HG02943 (cell line): ENCODE measurements around the gene EVA1C.
"Not testable (repeated sequence)": the region's sequence is repeated elsewhere in the genome, so short reads cannot be mapped to it uniquely, and the experiment has no call there.

Experiments
- ATAC-seq: cut with Tn5 transposase; IDR thresholded peaks from one replicate; pipeline ENCODE4 v1.9.1; 2021; ENCODE audit warnings: mild to moderate bottlenecking, low read depth, moderate library complexity; ENCODE audit not compliant: unreplicated experiment

EVA1C gene

GRCh38 chr21:32484706-32485380, 72.3 kb downstream of the EVA1C start:
- ATAC-seq = no peak

DNA sequence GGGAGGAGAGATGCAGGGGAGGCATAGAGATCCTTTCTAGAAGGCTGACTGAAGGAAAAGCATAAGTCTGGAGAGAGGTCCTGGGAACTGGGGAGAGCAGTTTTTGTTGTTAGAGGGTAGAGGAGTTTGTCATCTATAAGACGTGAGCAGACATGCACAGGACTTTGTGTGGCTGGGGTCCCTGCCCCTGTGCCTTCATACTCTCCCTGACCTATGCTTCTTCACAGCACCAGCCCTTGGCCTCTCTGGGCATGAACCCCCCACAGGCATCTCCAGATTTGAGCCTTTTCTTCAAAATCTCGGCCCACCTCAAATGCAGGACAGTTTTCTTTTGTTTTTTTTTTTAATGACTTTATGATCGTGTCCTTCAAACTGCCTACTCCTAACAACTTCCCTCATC, 79.9 kb downstream of the EVA1C start:
- ATAC-seq = no peak

- ATAC-seq = no peak
Measured at GRCh38 chr21:32494934-32495709, 82.6 kb downstream of the EVA1C start.

DNA sequence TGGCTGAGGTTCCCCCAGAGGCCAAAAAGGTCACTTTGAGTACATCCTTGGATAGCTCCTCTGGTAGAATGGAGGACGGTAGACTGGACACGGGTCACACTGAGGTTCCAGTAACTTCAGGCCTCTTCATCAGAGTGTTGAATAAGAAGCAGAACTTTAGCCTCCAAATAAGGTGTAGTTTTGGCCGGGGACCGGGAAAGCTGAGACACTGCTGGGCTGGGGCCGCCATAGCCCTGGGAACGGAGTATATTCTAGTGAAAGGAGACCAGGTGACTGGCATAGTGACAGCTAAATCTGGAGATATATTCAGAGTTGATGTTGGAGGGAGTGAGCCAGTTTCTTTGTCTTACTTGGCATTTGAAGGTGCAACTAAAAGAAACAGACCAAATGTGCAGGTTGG, 84.1 kb downstream of the EVA1C start:
- no peak for ATAC-seq

DNA sequence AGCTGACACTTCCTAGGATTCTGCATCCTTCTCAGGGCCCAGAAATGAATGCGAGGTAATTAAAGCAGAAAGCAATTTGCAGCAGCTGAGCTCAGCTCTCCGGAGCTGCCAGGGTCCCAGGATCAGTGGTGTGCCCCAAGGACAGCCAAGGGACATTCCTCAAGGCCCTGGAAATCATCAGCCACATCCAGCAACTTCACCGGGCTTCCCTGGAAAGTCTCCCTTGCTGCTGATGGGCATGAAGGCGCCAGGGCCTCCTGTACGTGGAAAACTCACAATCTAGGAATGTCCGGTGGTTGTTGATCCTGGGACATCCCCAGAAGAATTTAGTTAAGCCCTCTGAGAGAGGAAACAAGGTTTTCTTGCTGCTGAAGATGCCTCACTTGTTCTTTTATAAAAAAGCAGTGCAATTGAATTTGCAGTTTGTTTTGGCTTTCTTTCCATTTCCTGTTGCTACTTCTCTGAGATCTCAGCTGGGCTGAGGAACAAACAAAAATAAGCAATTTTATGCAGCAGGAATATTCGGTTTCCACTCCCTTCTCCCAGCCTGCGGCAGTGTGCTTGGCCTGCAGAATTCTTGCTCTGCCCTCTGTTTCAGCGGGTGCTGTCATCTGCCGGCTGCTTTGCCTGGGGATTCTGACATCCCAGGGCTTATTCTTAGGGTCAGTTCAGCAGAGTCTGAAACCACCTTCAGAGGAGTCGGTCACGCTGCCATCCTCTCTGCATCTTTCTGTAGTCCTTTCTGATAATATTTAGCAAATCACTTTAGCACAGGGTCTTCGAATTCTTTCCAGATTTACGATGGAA, 86.9 kb downstream of the EVA1C start:
- no peak for ATAC-seq

GRCh38 chr21:32503641-32504040, 91.1 kb downstream of the EVA1C start:
- not testable (repeated sequence) for ATAC-seq

DNA sequence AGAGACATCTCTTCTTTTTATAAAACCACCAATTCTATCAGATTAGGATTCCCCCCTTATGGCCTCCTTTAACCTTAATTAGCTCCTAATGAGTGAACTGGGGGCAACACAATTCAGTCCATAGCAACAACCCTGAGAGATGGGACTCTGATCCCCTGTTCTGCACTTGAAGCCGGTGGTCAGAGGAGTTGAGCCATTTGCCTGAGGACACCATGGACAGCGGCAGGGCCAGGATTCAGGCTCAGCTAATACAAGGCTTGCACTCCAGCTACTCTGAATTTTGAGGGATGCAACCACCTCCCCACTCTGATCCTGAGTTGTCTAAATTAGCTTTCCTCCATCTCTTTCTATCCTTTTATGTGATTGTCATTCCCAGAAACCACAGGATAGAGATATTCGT, 93.3 kb downstream of the EVA1C start:
- not testable (repeated sequence) for ATAC-seq

DNA sequence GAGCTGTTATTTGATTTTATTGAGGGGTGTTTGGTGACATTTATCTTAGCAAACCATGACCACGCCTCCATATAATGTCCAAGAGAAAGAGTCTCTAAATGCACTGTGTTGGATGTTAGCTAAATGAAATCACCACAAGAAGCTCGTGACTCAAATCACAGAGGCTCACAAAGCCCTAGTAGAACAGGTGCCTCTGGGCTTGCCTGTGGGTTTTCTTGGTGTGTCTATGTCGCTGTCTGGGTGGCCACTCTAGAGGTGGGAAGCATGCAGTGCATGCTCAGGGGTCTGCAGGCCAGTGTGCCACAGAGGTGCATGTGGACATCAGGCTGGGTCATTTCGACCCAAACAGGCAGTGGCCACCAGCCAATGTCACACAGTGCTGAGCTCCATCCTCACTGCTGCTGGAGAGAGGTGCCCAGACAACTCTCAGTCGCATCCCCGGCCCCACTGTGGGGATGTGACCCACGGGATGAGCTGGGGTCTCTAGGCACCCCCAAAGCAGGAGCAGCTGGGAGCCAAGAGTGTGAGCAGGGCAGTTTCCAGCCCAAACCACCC, 94.0 kb downstream of the EVA1C start:
- not testable (repeated sequence) for ATAC-seq

GRCh38 chr21:32507342-32507919, 94.9 kb downstream of the EVA1C start:
- ATAC-seq = no peak

GRCh38 chr21:32508036-32508435, 95.5 kb downstream of the EVA1C start:
- ATAC-seq = not testable (repeated sequence)

DNA sequence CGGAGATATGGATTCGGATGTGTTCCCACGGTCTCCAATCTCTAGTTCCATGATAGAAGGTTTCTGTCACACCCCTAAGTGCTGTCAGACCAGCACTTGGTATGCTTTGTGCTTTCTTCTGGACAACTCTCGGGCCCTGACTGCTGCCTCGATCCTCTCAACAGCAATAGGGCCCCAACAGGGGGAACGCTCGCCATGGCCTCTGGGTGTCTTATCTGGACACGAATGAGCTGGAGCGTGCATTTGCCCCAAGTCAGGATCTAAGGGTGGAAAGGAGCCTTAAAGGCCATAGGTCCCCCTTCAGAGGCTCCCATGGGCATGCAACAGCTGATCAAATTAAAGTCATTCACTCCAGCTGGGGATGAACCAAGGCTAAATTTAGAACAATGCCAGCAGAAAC, 96.1 kb downstream of the EVA1C start:
- ATAC-seq = no peak

DNA sequence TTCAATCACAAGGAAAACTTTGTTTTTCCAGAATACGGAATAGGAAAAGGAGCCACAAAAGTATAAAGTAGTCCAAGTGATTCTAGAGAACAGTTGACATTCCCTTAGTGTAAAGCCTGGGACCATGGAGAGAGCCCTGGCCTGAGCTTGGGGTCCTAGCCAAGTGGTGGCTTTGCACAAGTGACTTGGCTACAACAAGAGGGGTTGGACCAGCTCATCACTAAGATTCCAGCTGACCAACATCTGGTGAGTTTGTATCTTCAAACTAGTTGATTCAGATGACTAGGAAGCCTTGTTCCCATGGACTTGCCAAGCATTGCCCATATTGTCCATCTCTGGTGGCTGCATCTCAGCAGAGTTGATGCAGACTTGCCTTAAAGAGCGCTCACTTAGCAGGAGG, 96.5 kb downstream of the EVA1C start:
- not testable (repeated sequence) for ATAC-seq

DNA sequence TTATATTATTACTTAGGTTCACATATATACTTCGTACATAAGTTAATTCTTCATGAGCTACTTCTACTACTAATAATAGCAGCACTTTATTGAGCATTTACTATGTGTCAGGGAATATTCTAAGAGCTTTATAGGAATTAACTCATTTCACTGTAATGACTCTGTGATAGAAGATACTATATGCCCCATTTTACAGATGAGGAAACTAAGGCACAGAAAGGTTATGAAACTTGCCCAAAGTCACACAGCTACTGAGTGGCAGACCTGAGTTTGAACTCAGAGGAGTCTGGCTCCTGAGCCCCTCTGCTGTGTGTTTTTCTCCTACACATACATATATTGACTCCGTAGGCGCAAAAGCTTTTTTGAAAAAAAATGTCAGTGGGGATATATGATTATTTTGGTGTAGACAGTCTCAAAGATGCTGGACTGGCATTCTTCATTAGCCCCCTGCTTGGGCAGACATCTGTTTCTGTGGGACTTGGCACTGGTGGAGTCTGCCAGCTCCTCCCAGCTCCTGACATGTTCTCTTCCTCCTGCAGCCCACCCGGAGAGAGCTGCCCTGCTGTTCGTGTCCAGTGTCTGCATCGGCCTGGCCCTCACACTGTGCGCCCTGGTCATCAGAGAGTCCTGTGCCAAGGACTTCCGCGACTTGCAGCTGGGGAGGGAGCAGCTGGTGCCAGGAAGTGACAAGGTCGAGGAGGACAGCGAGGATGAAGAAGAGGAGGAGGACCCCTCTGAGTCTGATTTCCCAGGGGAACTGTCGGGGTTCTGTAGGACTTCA, 102.0 kb downstream of the EVA1C start:
- no peak for ATAC-seq

DNA sequence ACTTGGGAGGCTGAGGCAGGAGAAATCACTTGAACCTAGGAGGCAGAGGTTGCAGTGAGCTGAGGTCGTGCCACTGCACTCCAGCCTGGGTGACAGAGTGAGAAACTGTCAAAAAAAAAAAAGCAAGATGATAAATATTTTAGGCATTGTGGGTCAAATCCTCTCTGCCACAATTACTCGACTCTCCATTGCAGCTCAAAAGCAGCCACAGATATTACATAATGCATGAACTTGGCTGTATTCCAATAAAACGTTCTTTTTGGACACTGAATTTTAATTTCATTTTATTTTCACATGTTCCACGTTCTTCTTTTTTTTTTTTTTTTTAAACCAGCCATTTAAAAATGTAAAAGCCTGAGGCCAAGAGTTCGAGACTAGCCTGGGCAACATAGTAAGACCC, 103.4 kb downstream of the EVA1C start:
- no peak for ATAC-seq

- no peak for ATAC-seq
Measured at GRCh38 chr21:32516756-32517649, 104.5 kb downstream of the EVA1C start.

DNA sequence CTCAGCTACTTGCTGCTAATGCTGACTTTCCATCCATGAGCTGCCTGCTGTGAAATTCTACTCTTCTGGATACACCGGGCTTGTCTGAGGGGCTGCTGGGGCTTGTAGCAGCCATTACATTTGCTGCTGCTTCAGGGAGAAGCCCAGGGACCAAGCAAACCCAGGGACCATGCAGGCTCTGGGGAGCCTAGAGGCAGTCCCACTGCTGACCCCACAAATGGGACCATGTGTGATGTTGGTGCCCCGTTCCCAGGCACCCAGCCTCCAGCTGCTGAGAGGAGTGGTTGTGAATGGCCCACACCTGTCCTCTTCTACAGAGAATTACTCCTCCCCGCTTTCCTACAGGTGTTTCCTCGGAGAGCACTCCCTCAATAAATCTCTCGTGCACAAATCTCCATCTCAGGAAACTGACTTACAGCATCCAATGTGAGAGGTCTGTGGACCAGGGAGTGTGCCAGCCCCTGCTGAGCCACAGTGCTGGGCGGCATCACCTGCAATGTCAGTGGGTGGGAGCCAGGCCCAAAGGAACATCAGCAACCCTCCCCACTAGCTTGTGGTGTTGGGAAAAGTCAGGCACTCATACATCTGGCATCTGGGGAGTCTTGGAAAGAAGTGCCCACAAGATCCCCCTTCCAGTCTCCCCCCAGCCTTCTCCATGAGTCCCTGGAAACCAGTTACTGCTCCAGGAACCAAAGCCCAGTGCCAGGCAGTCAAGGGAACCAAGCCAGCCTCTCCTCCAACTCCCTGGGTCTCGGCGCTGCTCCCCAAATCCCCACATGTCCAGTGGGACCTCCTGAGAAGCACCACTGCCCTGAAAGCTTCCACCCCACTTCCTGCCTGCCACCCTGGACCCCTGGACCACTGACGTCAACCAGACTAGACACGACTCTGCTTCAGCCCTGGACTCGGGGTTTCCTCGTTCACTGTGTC, 107.7 kb downstream of the EVA1C start:
- ATAC-seq = no peak

DNA sequence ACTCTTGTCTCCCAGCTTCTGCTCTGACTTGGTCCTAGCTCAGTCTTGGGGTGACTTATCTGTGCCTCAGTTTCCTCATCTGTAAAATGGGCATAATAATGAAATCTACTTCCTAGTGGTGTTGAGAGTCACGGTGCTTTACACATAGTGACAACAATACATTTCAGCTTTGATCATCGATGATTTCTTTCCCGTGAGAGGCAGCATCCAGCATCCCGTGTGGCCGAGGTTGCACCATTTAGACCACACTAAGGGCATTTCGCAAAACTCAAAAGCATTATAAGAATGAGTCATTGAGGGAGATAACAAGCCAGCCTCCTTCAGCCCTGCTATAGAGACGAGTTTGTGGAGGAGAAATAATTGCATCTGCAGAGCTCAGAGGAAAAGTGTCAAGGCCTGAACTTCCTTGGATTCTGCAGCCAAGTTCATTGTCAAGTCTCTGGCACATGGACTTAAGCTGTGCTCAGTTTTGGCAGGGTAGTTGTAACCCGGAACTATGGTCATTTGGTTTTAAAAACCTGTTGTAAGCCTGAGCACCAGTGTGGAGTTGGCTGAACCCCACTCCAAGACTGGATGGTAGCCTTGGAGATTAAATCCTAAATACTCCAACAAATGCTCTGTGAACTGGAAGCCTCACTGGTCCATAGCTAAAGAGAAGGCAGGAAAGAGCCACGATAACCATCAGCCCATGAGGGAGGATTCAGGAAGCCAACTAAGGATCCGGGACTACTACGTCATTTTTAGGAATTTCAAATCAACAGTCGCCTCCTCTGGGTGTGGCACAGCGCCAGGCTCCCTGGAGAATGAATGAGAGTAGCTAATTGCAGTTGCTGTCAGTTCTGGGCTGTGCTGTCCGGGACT, 108.6 kb downstream of the EVA1C start:
- no peak for ATAC-seq
